Right renal cortex interstitium (tissue), 3 donors: Measurements from ENCODE around the gene ABCA1. TPM values are rescaled to one million over a fixed set of nuclear protein-coding genes. Genes with fewer than 3 reads are reported as not detected.
A peak's percentile ranks its signal among the peaks of the same experiment; 100 is the strongest.
"Not testable (repeated sequence)": the region's sequence is repeated elsewhere in the genome, so short reads cannot be mapped to it uniquely, and the experiment has no call there.

Experiments used
- DNase-seq, 3 donors: peaks; one replicate each; pipeline ENCODE4 v3.0.0-alpha.2; 2013; ENCODE audit warnings: low read depth in 3 of 3, low spot score in 2 of 3
- polyA plus RNA-seq, 3 donors: library from polyadenylated mRNA; unstranded; fragments of 120-200 nt; gene quantifications; one replicate each; pipeline ENCODE4 v1.2.1, GENCODE V29; 2013; ENCODE audit not compliant: insufficient read length in 3 of 3

The ABCA1 gene
- 10 to 100 TPM in 1 of 3 donors, 1 to 10 TPM in 2; 8.5 to 10.8 (median 9.9) TPM for polyA plus RNA-seq

- peak; percentile 60 to 84 (median 79) for DNase-seq
Measured at GRCh38 chr9:104927912-104928740, at the start of gene ABCA1. TSS of gene ABCA1 (minus strand) at chr9:104928155. CDS start at chr9:104903679, 24,476 bp downstream.

- DNase-seq = no peak
Measured at GRCh38 chr9:104977580-104977979, 49.6 kb upstream of the ABCA1 start.

GRCh38 chr9:104977168-104977567 is 49.2 kb upstream of the ABCA1 start:
- no peak for DNase-seq

GRCh38 chr9:104975966-104976595 is 48.1 kb upstream of the ABCA1 start:
- DNase-seq = not testable (repeated sequence)

DNA sequence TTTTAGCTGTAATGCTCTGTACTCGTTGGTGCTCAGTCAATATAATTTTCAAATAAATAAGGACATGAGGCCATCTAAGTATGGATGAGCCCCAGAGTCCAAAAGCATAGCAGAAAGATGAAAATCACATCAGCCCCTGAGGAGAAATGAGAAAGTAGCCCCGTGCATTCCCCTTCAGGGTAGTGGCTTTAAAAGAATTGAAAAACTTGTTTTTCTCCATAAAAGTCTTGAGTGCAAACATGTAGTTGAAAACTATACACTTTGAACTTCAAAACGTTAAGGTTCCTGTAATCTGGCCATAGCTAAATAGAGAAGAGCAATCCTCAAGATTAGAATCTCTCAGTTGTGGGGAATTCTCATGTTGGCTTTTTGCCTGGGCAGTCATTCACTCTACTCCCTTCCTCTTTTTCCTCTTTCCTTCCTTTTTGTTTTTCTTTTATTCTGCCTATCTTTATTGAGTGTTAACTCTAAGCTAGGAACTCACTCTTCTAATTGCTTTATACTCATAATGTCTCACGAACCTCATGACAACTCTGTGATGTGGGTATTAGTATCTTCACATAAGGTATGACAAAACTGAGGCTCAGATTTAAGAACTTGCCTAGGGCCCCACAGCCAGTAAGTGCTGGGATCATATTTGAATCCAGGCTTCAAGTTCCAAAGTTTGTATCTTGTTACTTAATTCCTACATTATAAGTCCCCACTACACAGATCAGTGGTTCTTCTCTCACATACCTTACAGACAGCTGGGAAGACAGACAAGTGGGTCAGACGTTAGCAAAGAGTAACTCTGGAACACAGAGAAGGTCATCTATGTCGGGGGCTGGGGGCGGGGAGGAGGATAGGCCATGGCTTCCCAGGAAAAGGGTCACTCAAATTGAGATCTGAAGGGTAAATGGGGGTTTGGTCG is 46.4 kb upstream of the ABCA1 start:
- no peak for DNase-seq

DNA sequence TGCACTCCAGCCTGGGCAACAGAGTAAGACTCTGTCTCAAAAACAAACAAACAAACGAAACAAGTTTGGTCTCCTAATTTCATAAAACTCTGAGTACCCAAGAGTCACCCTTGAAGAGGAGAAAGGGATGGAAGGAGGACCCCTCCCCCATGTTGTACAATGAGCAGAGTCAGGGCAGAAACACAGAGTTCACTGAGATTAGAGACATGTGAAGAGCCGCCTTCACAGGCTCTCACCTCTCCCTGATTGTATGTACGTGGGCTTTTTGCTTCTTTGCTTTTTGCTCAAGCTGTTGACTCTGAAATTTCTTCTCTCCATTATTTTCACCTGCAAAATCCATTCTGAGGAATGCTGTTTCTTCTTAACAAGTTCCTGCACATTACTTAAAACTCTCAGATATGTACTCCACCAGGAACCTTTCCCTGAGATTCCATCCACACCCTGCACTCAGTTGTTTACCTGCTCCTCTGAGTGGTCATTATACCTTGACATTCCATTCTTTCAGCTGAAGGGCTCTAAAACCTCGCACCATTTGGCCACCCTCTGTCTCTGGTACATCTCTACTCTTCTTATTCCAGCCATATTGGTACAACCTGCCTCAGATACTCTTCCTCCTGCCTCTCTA is 44.4 kb upstream of the ABCA1 start:
- DNase-seq = no peak

DNA sequence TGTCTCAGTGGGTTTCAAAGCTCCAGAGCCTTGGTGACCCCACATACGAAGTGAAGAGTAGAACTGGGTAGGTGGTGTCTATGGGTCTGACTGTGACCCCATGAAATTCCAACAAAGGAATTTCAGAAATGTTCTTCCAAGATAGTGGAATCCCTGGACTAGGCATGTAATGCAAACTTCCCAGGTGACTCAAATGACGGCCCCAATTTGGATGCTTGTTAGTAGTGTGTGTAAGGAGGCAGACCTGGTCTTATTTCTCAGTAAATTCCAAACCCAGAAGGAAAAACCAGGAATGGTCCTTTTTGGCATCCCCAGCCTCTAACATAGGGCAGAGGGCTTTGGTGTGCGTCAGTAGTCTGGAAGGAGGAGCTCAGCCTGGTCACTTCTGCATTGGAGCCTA is 43.6 kb upstream of the ABCA1 start:
- no peak for DNase-seq

DNA sequence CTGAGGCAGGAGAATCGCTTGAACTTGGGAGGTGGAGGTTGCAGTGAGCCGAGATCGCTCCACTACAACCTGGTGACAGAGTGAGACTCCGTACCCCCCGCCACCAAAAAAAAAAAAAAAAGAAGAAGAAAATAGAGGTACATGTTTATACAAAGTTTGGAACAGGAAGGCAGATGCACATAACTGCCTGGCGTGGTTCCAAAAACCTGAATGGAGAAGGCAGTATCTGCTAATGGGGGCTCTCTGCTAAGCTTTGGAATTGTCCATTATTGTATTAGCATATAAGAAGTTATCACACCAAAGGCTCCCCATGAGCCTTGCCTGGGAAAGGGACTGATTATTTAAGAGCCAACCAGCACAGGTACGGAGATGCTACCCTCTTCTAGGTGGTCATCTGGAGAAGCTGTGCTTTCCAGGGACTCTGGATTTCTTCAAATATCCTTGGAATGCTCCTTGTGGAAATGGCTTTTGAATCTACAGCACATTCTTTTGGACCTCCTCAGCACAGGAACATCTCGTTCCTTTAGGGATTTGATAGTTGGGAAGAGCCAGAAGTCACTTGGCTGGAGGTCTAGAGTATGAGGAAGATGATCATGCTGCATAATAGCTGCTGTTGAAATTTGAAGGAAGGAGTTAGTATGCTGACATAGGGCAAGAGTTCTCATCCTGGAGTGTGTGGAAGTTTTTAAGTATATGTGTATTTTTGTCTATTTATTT is 42.5 kb upstream of the ABCA1 start:
- DNase-seq = no peak

DNA sequence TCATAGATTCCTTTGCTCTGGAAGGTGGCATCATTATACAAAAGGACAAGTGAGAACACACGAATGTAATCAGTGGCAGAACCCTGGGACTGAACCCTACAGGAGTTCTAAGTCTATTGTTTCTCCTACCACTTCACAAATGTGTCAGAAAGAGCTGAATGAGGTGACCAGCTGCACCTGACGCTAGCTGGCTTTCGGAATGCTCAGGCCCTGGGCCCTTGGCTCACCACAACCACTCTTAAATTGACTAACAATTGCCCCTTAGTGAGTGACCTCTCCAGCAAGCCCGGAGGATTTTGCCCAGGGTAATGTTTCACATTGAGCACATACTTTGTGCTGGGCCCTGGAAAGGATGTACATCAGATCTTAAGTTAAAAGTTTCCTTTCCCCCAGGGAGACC is 41.2 kb upstream of the ABCA1 start:
- no peak for DNase-seq

DNA sequence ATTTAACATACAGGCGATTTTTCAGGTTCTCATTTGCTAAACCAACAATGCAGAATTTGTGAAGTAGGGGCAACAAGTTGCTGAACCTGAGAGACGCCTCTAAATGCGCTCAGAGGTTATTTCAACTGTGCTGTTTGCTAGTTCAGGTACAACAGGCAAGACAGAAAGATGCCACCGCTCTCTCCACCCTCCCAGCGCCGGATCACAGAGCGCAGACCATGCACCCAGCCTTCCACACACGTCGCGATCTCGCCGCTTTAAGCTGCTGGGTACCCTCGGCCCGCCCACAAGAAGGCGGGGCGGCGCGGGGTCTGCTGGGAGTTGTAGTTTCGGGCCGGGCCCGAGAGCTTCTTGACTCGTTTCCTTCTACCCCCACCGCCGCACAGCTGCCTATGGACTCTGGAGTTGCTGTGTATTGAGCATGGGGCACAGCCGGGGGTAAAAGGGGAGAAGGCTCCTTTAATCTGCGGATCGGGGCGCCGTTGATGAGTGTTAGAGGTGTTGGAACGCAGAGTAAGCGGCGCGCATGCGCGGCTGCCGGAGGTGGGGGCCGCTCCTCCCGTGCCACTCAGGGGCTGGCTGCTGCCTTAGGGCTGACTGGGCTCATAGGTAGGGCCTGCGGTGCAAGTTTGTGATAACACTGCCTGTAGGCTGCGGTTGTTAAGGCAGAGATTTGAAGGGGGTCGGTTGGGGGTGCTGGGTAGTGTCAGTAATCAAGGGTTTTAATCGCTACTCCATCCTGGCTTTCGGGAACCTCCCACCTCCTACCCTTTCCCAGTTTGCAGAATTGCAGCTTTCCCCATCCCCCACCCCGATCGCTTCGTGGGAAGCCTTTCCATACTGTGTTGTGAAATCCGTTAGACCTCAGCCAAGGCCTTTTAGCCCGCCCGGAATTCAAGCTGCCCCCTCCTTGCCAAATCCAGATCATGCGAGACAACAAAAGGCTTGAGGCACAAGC is 40.3 kb upstream of the ABCA1 start:
- peak; percentile 61 to 78 (median 78) for DNase-seq

DNA sequence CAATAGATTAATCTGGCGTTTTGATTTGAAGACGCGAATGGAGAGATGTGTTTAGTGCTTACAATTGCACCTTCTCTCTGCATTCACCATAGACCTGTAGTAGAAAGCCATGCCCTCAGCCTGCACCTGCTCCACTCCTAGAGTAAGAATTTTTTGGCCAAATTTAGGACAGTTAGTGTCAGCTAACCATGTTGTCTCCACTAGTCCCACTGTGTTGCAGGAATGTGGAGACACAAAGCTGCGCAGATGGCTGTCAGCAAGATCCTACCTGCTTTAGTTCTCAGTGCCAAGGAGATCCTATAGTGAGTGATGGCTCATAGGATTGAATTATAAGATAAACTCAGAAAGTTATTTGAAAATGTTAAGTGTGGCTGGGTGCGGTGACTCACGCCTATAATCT is 35.1 kb upstream of the ABCA1 start:
- DNase-seq = no peak

DNA sequence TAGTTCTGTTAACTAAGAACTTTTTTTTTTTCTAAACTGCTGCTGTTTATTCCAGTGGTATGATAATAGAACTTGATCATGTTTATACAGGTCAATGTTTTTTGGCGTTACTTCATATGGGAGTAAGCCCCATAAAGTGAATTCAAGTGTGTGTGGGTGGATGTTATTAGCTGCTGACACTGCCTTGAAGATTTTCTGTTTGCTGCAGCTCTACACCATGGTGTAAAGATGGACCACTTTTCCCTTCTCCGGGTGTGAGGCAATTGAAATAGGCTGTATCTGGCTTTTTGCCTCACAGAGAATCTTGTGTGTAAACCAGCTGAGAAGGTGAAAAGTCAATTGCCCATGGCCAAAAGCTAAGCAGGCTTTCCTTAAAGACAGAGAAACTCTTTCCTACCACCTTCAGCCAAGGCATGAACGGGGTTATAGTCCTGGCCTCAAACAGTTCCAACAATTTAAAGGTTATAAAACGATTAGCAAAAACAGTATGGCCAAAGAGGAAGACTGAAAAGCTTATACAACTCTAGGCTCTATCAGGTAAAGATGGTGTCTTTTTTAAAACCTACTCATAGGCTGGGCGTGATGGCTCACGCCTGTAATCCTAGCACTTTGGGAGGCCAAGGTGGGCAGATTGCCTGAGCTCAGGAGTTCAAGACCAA is 33.9 kb upstream of the ABCA1 start:
- DNase-seq = no peak

- DNase-seq = no peak
Measured at GRCh38 chr9:104961238-104961637, 33.3 kb upstream of the ABCA1 start.

GRCh38 chr9:104960662-104961061 is 32.7 kb upstream of the ABCA1 start:
- no peak for DNase-seq

- no peak for DNase-seq
Measured at GRCh38 chr9:104958751-104959150, 30.8 kb upstream of the ABCA1 start.

GRCh38 chr9:104958006-104958405 is 30.1 kb upstream of the ABCA1 start:
- not testable (repeated sequence) for DNase-seq

DNA sequence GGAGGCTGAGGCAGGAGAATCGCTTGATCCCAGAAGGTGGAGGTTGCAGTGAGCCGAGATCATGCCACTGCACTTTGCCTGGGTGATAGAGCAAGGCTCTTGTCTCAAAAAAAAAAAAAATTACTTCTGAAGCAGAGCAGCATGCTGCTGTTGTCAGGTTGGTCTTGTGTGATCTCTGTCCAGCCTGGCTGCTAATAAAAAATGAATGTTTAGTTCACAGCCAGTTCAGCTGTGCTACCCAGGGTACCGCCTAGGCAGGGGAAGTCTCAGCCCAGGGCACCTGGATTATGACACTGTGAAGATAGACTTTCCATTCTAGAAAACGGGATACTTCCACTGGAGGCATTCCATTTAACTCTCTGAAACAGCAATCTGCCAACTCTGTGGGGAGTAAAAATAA is 23.5 kb upstream of the ABCA1 start:
- DNase-seq = no peak

- no peak for DNase-seq
Measured at GRCh38 chr9:104950838-104951237, 22.9 kb upstream of the ABCA1 start.
